ENCODE data around the gene SPINT1. TPM values are rescaled to one million over a fixed set of nuclear protein-coding genes. Genes with fewer than 3 reads are reported as not detected.
A peak's percentile ranks its signal among the peaks of the same experiment; 100 is the strongest.

The SPINT1 gene
- total and polyA plus RNA-seq, 2 of the 13 experiments (the other 11 are each of a cell fraction or from before 2014, with no cell fraction given): 0.49 to 2.5 TPM

DNA sequence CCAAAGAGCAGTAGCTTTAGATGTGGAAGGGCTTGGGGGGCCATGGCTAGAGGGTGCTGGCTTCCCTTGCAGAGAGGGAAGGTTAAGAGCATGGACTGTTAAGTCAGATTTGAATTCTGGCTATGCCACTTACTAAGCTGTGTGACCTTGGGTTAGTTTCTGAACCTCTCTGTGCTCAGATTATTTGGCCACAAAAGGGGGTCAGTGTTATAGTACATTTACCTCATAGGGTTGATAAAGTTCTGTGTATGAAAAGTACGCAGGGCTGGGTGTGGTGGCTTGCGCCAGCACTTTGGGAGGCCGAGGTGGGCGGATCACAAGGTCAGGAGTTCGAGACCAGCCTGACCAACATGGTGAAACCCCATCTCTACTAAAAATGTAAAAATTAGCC lies 57.2 kb downstream of the SPINT1 start:
- Histone ChIP-seq H3K79me2 (ENCODE audit: insufficient read depth, low read length) (peaks cover under 1% of the 10 kb centered on the region), H3K9ac (ENCODE audit: insufficient read depth, low read depth, low read length) (no peak overlapping the region), H3K4me2 (ENCODE audit: low read depth, low read length) (no peak overlapping the region), H3K9me3 (ENCODE audit: low read length) (no peaks in the 10 kb centered on the region), H4K20me1 (ENCODE audit: insufficient read depth, low read length) (no peaks in the 10 kb centered on the region), H3K27ac (ENCODE audit: extremely low read length, insufficient read depth, low read length) (no peak overlapping the region), H3K27me3 (ENCODE audit: control insufficient read depth in 1 of 2, insufficient read depth in 2 of 2, low read length in 2 of 2) (no peaks in the 10 kb centered on the region), H3K4me1 (ENCODE audit: insufficient read depth, low read length) (peaks cover 9% of the 10 kb centered on the region), H3K4me3 (replicated peaks in 1 of 3; ENCODE audit: insufficient read depth in 1 of 3, low read depth in 2 of 3, low read length in 3 of 3) (no peak overlapping the region), H2AFZ (ENCODE audit: low read length) (no peak overlapping the region), H3K36me3 (replicated peaks in 1 of 2; ENCODE audit: control insufficient read depth in 1 of 2, insufficient read depth in 2 of 2, low read length in 2 of 2) (peaks cover 24 to 51% of the 10 kb centered on the region in 2 experiments)
- DNase-seq (ENCODE audit: low spot score) (no peak), ATAC-seq (no peak), FAIRE-seq (no peak)
- ChIA-PET CTCF (ENCODE audit: low intra/inter-chr PET ratio, low total read pairs) (no interaction called here), POLR2A (no interaction called here)
- WGBS (ENCODE audit: low lambda C conversion rate): 78% methylated on average over 5 of the region's 5 CpGs
- TF ChIP-seq ZBTB7B (CRISPR knock-in tag; IDR thresholded peaks at IDR 0.05) (no peak), ZNF768 (CRISPR knock-in tag; IDR thresholded peaks at IDR 0.05) (peak; percentile 93), ZMYM3 (CRISPR knock-in tag; IDR thresholded peaks at IDR 0.05) (peak; percentile 36; the same call in 1 of the 2 replicates)
- intact Hi-C loops (cut with micrococcal nuclease; ENCODE audit: unreplicated experiment) (no loop called here), in situ Hi-C loops (cut with HindIII; ENCODE audit: extremely low pct_ligation_motif_present, low pct_unique_long_range_greater_than_20kb) (loop anchor here (5.0 kb wide), 1 partner anchor 281 kb away; no protein-coding TSS in a partner anchor)
- no TSS peak for BruUV-seq (replicated peaks)

DNA sequence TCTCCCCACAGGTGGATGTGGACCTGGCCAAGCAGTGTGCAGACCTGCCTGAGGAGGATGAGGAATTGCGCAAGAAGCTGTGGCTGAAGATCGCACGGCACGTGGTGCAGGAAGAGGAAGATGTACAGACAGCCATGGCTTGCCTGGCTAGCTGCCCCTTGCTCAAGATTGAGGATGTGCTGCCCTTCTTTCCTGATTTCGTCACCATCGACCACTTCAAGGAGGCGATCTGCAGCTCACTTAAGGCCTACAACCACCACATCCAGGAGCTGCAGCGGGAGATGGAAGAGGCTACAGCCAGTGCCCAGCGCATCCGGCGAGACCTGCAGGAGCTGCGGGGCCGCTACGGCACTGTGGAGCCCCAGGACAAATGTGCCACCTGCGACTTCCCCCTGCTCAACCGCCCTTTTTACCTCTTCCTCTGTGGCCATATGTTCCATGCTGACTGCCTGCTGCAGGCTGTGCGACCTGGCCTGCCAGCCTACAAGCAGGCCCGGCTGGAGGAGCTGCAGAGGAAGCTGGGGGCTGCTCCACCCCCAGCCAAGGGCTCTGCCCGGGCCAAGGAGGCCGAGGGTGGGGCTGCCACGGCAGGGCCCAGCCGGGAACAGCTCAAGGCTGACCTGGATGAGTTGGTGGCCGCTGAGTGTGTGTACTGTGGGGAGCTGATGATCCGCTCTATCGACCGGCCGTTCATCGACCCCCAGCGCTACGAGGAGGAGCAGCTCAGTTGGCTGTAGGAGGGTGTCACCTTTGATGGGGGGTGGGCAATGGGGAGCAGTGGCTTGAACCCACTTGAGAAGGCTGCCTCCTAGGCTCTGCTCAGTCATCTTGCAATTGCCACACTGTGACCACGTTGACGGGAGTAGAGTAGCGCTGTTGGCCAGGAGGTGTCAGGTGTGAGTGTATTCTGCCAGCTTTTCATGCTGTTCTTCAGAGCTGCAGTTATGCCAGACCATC lies 59.0 kb downstream of the SPINT1 start:
- H3K9ac ChIP-seq (ENCODE audit: insufficient read depth, low read depth, low read length): no peak overlapping the region
- WGBS (ENCODE audit: low lambda C conversion rate): 99% methylated on average over 21 of the region's 33 CpGs
- H3K27me3 ChIP-seq (ENCODE audit: control insufficient read depth in 1 of 2, insufficient read depth in 2 of 2, low read length in 2 of 2): no peaks in the 10 kb centered on the region
- DNase-seq (ENCODE audit: low spot score) (no peak), FAIRE-seq (no peak), ATAC-seq (no peak)
- intact Hi-C loops (cut with micrococcal nuclease; ENCODE audit: unreplicated experiment) (no loop called here), in situ Hi-C loops (cut with HindIII; ENCODE audit: extremely low pct_ligation_motif_present, low pct_unique_long_range_greater_than_20kb) (loop anchor here (5.0 kb wide), 1 partner anchor 279 kb away; no protein-coding TSS in a partner anchor)
- H3K4me3 ChIP-seq (replicated peaks in 1 of 3; ENCODE audit: insufficient read depth in 1 of 3, low read depth in 2 of 3, low read length in 3 of 3): no peak overlapping the region
- no peak overlapping the region for H2AFZ ChIP-seq (ENCODE audit: low read length)
- ChIA-PET CTCF (ENCODE audit: low intra/inter-chr PET ratio, low total read pairs) (interaction anchor here (1.5 to 4.4 kb wide), 3 partner anchors 119 to 282 kb away, joined by 3 to 44 read pairs (median 11); no protein-coding TSS in a partner anchor), POLR2A (interaction anchor here (1.7 kb wide), 1 partner anchor 9 kb away, joined by 4 read pairs; the partner anchor contains the start of gene VPS18)
- BruUV-seq (replicated peaks): no TSS peak
- H3K4me1 ChIP-seq (ENCODE audit: insufficient read depth, low read length): peaks cover 17% of the 10 kb centered on the region
- H3K4me2 ChIP-seq (ENCODE audit: low read depth, low read length): no peak overlapping the region
- H3K36me3 ChIP-seq (replicated peaks in 1 of 2; ENCODE audit: control insufficient read depth in 1 of 2, insufficient read depth in 2 of 2, low read length in 2 of 2): peaks cover 22 to 42% of the 10 kb centered on the region in 2 experiments
- no peaks in the 10 kb centered on the region for H4K20me1 ChIP-seq (ENCODE audit: insufficient read depth, low read length)
- H3K9me3 ChIP-seq (ENCODE audit: low read length): no peaks in the 10 kb centered on the region
- no peak overlapping the region for H3K27ac ChIP-seq (ENCODE audit: extremely low read length, insufficient read depth, low read length)
- peak; percentile 61 for TF ChIP-seq CEBPG (CRISPR knock-in tag; IDR thresholded peaks at IDR 0.05)
- no peak for TF ChIP-seq ATF7 (IDR thresholded peaks at IDR 0.05)
- TF ChIP-seq ATF7 (CRISPR knock-in tag; IDR thresholded peaks at IDR 0.05): no peak
- TF ChIP-seq ZNF382 (CRISPR knock-in tag; IDR thresholded peaks at IDR 0.05; ENCODE audit: borderline replicate concordance): no peak
- TF ChIP-seq AGO2 (optimal IDR thresholded peaks at IDR 0.05; ENCODE audit: low read depth, low read length): peak; percentile 44
- TF ChIP-seq CEBPB (IDR thresholded peaks at IDR 0.05; ENCODE audit: borderline replicate concordance, low read depth, low read length): peak; percentile 93
- TF ChIP-seq, protein P1, sequence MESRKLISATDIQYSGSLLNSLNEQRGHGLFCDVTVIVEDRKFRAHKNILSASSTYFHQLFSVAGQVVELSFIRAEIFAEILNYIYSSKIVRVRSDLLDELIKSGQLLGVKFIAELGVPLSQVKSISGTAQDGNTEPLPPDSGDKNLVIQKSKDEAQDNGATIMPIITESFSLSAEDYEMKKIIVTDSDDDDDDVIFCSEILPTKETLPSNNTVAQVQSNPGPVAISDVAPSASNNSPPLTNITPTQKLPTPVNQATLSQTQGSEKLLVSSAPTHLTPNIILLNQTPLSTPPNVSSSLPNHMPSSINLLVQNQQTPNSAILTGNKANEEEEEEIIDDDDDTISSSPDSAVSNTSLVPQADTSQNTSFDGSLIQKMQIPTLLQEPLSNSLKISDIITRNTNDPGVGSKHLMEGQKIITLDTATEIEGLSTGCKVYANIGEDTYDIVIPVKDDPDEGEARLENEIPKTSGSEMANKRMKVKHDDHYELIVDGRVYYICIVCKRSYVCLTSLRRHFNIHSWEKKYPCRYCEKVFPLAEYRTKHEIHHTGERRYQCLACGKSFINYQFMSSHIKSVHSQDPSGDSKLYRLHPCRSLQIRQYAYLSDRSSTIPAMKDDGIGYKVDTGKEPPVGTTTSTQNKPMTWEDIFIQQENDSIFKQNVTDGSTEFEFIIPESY (CRISPR knock-in tag; IDR thresholded peaks at IDR 0.05): peak; percentile 82; the same call in 1 of the 2 replicates
- 0 out of 2 replicates have a peak, but pooled peaks have one; percentile 14 for TF ChIP-seq MTA1 (CRISPR knock-in tag; IDR thresholded peaks at IDR 0.05; ENCODE audit: borderline replicate concordance)
- no peaks in the 10 kb centered on the region for H3K79me2 ChIP-seq (ENCODE audit: insufficient read depth, low read length)
